Brain microvascular endothelial cell (primary cell): ENCODE data around the gene TMEM94.
"Not testable (repeated sequence)": the region's sequence is repeated elsewhere in the genome, so short reads cannot be mapped to it uniquely, and the experiment has no call there.

Experiments
- DNase-seq: peaks from one replicate; pipeline ENCODE4 v3.0.0-alpha.2; 2020
- H3K27ac ChIP-seq: fragments of 250-450 bp; sonication (Bioruptor Pico); 2 replicates; pipeline ENCODE4 v1.5.1; 2020; ENCODE audit warnings: mild to moderate bottlenecking, moderate library complexity
- H3K27me3 ChIP-seq: fragments of 250-450 bp; sonication (Bioruptor Pico); replicated peaks from 2 replicates; pipeline ENCODE4 v1.5.1; 2020; ENCODE audit warnings: mild to moderate bottlenecking
- H3K36me3 ChIP-seq: fragments of 250-450 bp; sonication (Bioruptor Pico); replicated peaks from 2 replicates; pipeline ENCODE4 v1.5.1; 2020; ENCODE audit warnings: mild to moderate bottlenecking
- H3K4me3 ChIP-seq: 2 replicates; pipeline ENCODE4 v1.5.1; 2011; ENCODE audit warnings: low read depth, mild to moderate bottlenecking, control low read depth, low read length, moderate library complexity
- CTCF ChIP-seq: IDR thresholded peaks from 2 replicates; pipeline ENCODE4 v1.5.1; 2011; ENCODE audit warnings: low read depth, mild to moderate bottlenecking, moderate library complexity, low read length, control low read depth, inconsistent platforms; ENCODE audit errors: missing control alignments
- in situ Hi-C: cut with HindIII; loops from 2 replicates; pipeline ENCODE4 v1.10.0; 2017; ENCODE audit warnings: low sequenced_read_pairs, low pct_ligation_motif_present

Gene TMEM94

GRCh38 chr17:75442168-75443103 is 14.0 kb upstream of the TMEM94 start:
- H3K36me3 ChIP-seq = no peaks in the 10 kb centered on the region
- H3K27ac ChIP-seq = no peak overlapping the region
- in situ Hi-C loops = no loop called here
- H3K27me3 ChIP-seq = no peaks in the 10 kb centered on the region
- DNase-seq = no peak
- TF ChIP-seq CTCF = no peak
- no peak overlapping the region for H3K4me3 ChIP-seq

- in situ Hi-C loops = no loop called here
- no peak for DNase-seq
- Histone ChIP-seq H3K36me3 (no peaks in the 10 kb centered on the region), H3K27me3 (no peaks in the 10 kb centered on the region), H3K27ac (no peak overlapping the region), H3K4me3 (no peak overlapping the region)
- no peak for TF ChIP-seq CTCF
These were observed 11.1 kb upstream of the TMEM94 start for GRCh38 chr17:75445296-75445695.

- H3K27me3 ChIP-seq, H3K27ac ChIP-seq, DNase-seq, in situ Hi-C loops, H3K36me3 ChIP-seq, H3K4me3 ChIP-seq: not testable (repeated sequence)
These were observed 10.5 kb upstream of the TMEM94 start for GRCh38 chr17:75445896-75446295.

- DNase-seq = peak; percentile 13
- in situ Hi-C loops = no loop called here
- Histone ChIP-seq H3K27me3 (no peaks in the 10 kb centered on the region), H3K36me3 (no peaks in the 10 kb centered on the region), H3K27ac (no peak overlapping the region), H3K4me3 (no peak overlapping the region)
- no peak for TF ChIP-seq CTCF
These were observed 8.2 kb upstream of the TMEM94 start for GRCh38 chr17:75447951-75448856.

- Histone ChIP-seq H3K27me3 (no peaks in the 10 kb centered on the region), H3K4me3 (no peak overlapping the region), H3K27ac (no peak overlapping the region), H3K36me3 (no peaks in the 10 kb centered on the region)
- in situ Hi-C loops = no loop called here
- DNase-seq = no peak
- TF ChIP-seq CTCF = no peak
These were observed 6.2 kb upstream of the TMEM94 start for GRCh38 chr17:75450270-75450669.

- no peak for DNase-seq
- Histone ChIP-seq H3K27ac (no peak overlapping the region), H3K27me3 (no peaks in the 10 kb centered on the region), H3K4me3 (no peak overlapping the region), H3K36me3 (no peaks in the 10 kb centered on the region)
- no peak for TF ChIP-seq CTCF
- in situ Hi-C loops = no loop called here
These were observed 2.2 kb upstream of the TMEM94 start for GRCh38 chr17:75454193-75454592.

- H3K4me3 ChIP-seq, in situ Hi-C loops, H3K36me3 ChIP-seq, DNase-seq, H3K27ac ChIP-seq, H3K27me3 ChIP-seq: not testable (repeated sequence)
These were observed 1.8 kb upstream of the TMEM94 start for GRCh38 chr17:75454672-75455071.
